SK-N-SH treated with all-trans-retinoic acid at 6 μM for 48 hours (cell line): Measurements from ENCODE around the gene PRICKLE1.

Experiments used
- ATAC-seq: fragments of 200-7000 bp; cut with Tn5 transposase; 3 replicates; pipeline ENCODE4 v1.9.1; 2020; ENCODE audit warnings: mild to moderate bottlenecking, moderate library complexity
- ARNTL ChIP-seq: fragments of 450-650 bp; formaldehyde crosslinking; IDR thresholded peaks from 2 replicates; pipeline ENCODE4 v1.5.0; 2020; ENCODE audit warnings: low read depth, mild to moderate bottlenecking, moderate library complexity, borderline replicate concordance
- BACH2 ChIP-seq: fragments of 250-450 bp; sonication (Bioruptor Pico); IDR thresholded peaks from 2 replicates; pipeline ENCODE4 v1.9.0; 2021; ENCODE audit warnings: mild to moderate bottlenecking, borderline replicate concordance
- CSDC2 ChIP-seq: fragments of 250-450 bp; sonication (Bioruptor Pico); IDR thresholded peaks from 2 replicates; pipeline ENCODE4 v1.5.0; 2020; ENCODE audit warnings: mild to moderate bottlenecking, moderate library complexity
- ESRRG ChIP-seq: fragments of 250-450 bp; sonication (Bioruptor Pico); IDR thresholded peaks from 2 replicates; pipeline ENCODE4 v1.6.1; 2021; ENCODE audit warnings: mild to moderate bottlenecking
- GLIS3 ChIP-seq: fragments of 250-450 bp; sonication (Bioruptor Pico); IDR thresholded peaks from 2 replicates; pipeline ENCODE4 v1.5.0; 2020; ENCODE audit warnings: mild to moderate bottlenecking, moderate library complexity
- ISL1 ChIP-seq: fragments of 250-450 bp; sonication (Bioruptor Pico); IDR thresholded peaks from 2 replicates; pipeline ENCODE4 v2.1.2; 2022; ENCODE audit warnings: mild to moderate bottlenecking, moderate library complexity
- OSR1 ChIP-seq: fragments of 250-450 bp; sonication (Bioruptor Pico); IDR thresholded peaks from 2 replicates; pipeline ENCODE4 v1.8.0; 2022; ENCODE audit warnings: moderate library complexity, mild to moderate bottlenecking, inconsistent platforms
- PPARA ChIP-seq: fragments of 250-450 bp; sonication (Bioruptor Pico); IDR thresholded peaks from 2 replicates; pipeline ENCODE4 v1.5.0; 2020; ENCODE audit warnings: mild to moderate bottlenecking, borderline replicate concordance
- RARB ChIP-seq: fragments of 250-450 bp; sonication (Bioruptor Pico); IDR thresholded peaks from 2 replicates; pipeline ENCODE4 v1.8.0; 2021; ENCODE audit warnings: mild to moderate bottlenecking, moderate library complexity
- SNAI2 ChIP-seq: fragments of 250-450 bp; sonication (Bioruptor Pico); IDR thresholded peaks from 2 replicates; pipeline ENCODE4 v1.5.0; 2020; ENCODE audit warnings: mild to moderate bottlenecking, moderate library complexity
- TOX ChIP-seq: fragments of 250-450 bp; sonication (Bioruptor Pico); IDR thresholded peaks from 2 replicates; pipeline ENCODE4 v1.8.0; 2021; ENCODE audit warnings: mild to moderate bottlenecking, moderate library complexity, borderline replicate concordance
- ZC3H10 ChIP-seq: fragments of 250-450 bp; sonication (Bioruptor Pico); IDR thresholded peaks from 2 replicates; pipeline ENCODE4 v1.5.1; 2021; ENCODE audit warnings: mild to moderate bottlenecking, moderate library complexity
- ZFP3 ChIP-seq: fragments of 250-450 bp; sonication (Bioruptor Pico); IDR thresholded peaks from 2 replicates; pipeline ENCODE4 v1.5.0; 2020; ENCODE audit warnings: mild to moderate bottlenecking, moderate library complexity
- ZFP30 ChIP-seq: fragments of 450-650 bp; formaldehyde crosslinking; IDR thresholded peaks from 2 replicates; pipeline ENCODE4 v1.5.0; 2022; ENCODE audit warnings: mild to moderate bottlenecking, moderate library complexity
- ZNF565 ChIP-seq: fragments of 450-650 bp; formaldehyde crosslinking; conservative IDR thresholded peaks from 2 replicates; pipeline ENCODE4 v1.5.0; 2020; ENCODE audit warnings: low read depth, mild to moderate bottlenecking, moderate library complexity
- ZNF70 ChIP-seq: fragments of 450-650 bp; formaldehyde crosslinking; IDR thresholded peaks from 2 replicates; pipeline ENCODE4 v1.5.0; 2020; ENCODE audit warnings: mild to moderate bottlenecking, moderate library complexity
- ZNF8 ChIP-seq: fragments of 450-650 bp; formaldehyde crosslinking; IDR thresholded peaks from 2 replicates; pipeline ENCODE4 v1.5.0; 2020; ENCODE audit warnings: mild to moderate bottlenecking, moderate library complexity
- TF ChIP-seq, protein P1 (sequence below): fragments of 250-450 bp; sonication (Bioruptor Pico); IDR thresholded peaks from 2 replicates; pipeline ENCODE4 v1.8.0; 2021; ENCODE audit warnings: low read depth, mild to moderate bottlenecking, moderate library complexity, borderline replicate concordance
- TF ChIP-seq, protein P2 (sequence below): fragments of 250-450 bp; sonication (Bioruptor Pico); IDR thresholded peaks from 2 replicates; pipeline ENCODE4 v1.5.1; 2020; ENCODE audit warnings: low read depth, mild to moderate bottlenecking, moderate library complexity
- TF ChIP-seq, protein P3 (sequence below): fragments of 250-450 bp; sonication (Bioruptor Pico); IDR thresholded peaks from 2 replicates; pipeline ENCODE4 v1.5.1; 2021; ENCODE audit warnings: mild to moderate bottlenecking, moderate library complexity
- TF ChIP-seq, protein P4 (sequence below): fragments of 250-450 bp; sonication (Bioruptor Pico); IDR thresholded peaks from 2 replicates; pipeline ENCODE4 v1.8.0; 2020; ENCODE audit warnings: mild to moderate bottlenecking, moderate library complexity, borderline replicate concordance

The PRICKLE1 gene

DNA sequence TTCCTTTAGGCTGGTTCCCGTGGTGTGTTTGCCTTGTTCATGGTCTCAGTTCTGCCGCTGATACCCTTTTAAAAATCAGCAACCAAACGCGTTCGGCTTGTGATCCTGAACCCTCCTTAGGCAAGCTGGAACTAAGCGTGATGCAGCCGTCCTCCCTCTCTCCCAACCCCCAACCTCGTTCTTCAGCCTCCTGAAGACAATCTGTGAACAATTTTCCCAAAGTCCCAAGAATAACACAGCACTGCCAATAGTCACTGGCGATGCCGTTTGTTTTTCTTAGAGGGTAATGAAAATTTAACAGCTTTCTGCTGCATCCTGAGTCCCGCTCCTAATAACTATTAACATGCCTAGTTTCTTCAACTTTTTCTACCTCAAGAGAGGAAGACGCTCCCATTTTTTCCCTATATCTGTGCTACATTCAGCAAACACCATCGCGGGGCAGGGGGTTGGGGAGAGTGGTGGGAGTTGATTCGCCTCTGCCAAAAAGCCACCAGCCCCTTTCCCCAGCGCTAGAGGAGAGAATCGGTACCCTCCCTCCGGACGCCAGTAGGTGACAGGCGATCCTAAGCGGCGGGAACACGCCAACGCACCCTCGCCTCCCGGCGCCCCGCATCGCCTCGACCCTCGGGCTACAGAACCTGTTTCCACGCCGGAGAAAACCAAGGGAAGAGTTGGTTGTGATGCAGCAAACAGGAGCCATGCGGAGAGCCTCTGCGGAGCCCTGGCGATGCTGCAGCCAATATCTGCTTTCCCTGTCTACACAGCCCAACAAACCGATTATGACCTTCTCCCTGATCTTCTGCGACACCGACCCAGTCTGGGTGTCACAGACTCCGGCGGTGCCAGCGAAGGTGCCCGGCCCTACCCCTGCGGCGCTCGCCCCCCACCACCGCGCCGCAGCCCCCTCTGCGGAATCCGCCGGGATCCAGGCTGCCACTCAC is 752 bp downstream of the PRICKLE1 start:
- ATAC-seq: peak; percentile 61
- TF ChIP-seq ARNTL (CRISPR knock-in tag): no peak
- TF ChIP-seq, protein P1, sequence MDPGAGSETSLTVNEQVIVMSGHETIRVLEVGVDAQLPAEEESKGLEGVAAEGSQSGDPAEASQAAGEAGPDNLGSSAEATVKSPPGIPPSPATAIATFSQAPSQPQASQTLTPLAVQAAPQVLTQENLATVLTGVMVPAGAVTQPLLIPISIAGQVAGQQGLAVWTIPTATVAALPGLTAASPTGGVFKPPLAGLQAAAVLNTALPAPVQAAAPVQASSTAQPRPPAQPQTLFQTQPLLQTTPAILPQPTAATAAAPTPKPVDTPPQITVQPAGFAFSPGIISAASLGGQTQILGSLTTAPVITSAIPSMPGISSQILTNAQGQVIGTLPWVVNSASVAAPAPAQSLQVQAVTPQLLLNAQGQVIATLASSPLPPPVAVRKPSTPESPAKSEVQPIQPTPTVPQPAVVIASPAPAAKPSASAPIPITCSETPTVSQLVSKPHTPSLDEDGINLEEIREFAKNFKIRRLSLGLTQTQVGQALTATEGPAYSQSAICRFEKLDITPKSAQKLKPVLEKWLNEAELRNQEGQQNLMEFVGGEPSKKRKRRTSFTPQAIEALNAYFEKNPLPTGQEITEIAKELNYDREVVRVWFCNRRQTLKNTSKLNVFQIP (CRISPR knock-in tag): no peak
- TF ChIP-seq ZNF565 (CRISPR knock-in tag): no peak
- TF ChIP-seq CSDC2 (CRISPR knock-in tag): no peak
- TF ChIP-seq ZFP30 (CRISPR knock-in tag): no peak
- TF ChIP-seq, protein P2, sequence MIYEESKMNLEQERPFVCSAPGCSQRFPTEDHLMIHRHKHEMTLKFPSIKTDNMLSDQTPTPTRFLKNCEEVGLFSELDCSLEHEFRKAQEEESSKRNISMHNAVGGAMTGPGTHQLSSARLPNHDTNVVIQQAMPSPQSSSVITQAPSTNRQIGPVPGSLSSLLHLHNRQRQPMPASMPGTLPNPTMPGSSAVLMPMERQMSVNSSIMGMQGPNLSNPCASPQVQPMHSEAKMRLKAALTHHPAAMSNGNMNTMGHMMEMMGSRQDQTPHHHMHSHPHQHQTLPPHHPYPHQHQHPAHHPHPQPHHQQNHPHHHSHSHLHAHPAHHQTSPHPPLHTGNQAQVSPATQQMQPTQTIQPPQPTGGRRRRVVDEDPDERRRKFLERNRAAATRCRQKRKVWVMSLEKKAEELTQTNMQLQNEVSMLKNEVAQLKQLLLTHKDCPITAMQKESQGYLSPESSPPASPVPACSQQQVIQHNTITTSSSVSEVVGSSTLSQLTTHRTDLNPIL: no peak
- TF ChIP-seq ISL1 (CRISPR knock-in tag): no peak
- no peak for TF ChIP-seq GLIS3 (CRISPR knock-in tag)
- no peak for TF ChIP-seq ZFP3 (CRISPR knock-in tag)
- TF ChIP-seq SNAI2 (CRISPR knock-in tag): no peak
- no peak for TF ChIP-seq RARB
- TF ChIP-seq, protein P3, sequence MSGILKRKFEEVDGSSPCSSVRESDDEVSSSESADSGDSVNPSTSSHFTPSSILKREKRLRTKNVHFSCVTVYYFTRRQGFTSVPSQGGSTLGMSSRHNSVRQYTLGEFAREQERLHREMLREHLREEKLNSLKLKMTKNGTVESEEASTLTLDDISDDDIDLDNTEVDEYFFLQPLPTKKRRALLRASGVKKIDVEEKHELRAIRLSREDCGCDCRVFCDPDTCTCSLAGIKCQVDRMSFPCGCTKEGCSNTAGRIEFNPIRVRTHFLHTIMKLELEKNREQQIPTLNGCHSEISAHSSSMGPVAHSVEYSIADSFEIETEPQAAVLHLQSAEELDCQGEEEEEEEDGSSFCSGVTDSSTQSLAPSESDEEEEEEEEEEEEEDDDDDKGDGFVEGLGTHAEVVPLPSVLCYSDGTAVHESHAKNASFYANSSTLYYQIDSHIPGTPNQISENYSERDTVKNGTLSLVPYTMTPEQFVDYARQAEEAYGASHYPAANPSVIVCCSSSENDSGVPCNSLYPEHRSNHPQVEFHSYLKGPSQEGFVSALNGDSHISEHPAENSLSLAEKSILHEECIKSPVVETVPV (CRISPR knock-in tag): no peak
- TF ChIP-seq BACH2 (CRISPR knock-in tag): no peak
- TF ChIP-seq ESRRG (CRISPR knock-in tag): no peak
- TF ChIP-seq ZC3H10 (CRISPR knock-in tag): no peak
- TF ChIP-seq, protein P4, sequence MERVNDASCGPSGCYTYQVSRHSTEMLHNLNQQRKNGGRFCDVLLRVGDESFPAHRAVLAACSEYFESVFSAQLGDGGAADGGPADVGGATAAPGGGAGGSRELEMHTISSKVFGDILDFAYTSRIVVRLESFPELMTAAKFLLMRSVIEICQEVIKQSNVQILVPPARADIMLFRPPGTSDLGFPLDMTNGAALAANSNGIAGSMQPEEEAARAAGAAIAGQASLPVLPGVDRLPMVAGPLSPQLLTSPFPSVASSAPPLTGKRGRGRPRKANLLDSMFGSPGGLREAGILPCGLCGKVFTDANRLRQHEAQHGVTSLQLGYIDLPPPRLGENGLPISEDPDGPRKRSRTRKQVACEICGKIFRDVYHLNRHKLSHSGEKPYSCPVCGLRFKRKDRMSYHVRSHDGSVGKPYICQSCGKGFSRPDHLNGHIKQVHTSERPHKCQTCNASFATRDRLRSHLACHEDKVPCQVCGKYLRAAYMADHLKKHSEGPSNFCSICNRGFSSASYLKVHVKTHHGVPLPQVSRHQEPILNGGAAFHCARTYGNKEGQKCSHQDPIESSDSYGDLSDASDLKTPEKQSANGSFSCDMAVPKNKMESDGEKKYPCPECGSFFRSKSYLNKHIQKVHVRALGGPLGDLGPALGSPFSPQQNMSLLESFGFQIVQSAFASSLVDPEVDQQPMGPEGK: no peak
- TF ChIP-seq OSR1 (CRISPR knock-in tag): no peak
- TF ChIP-seq PPARA (CRISPR knock-in tag): no peak

- no peak for ATAC-seq
- TF ChIP-seq ZC3H10 (CRISPR knock-in tag): no peak
- no peak for TF ChIP-seq OSR1 (CRISPR knock-in tag)
- no peak for TF ChIP-seq ZFP30 (CRISPR knock-in tag)
- no peak for TF ChIP-seq ESRRG (CRISPR knock-in tag)
- TF ChIP-seq SNAI2 (CRISPR knock-in tag): no peak
- TF ChIP-seq ZNF8 (CRISPR knock-in tag): no peak
- no peak for TF ChIP-seq ARNTL (CRISPR knock-in tag)
- TF ChIP-seq, protein P4: no peak
- no peak for TF ChIP-seq TOX (CRISPR knock-in tag)
- TF ChIP-seq, protein P2: no peak
- TF ChIP-seq BACH2 (CRISPR knock-in tag): no peak
- TF ChIP-seq GLIS3 (CRISPR knock-in tag): no peak
- no peak for TF ChIP-seq PPARA (CRISPR knock-in tag)
- no peak for TF ChIP-seq ZNF70 (CRISPR knock-in tag)
Observed at GRCh38 chr12:42587601-42588523, 1.7 kb downstream of the PRICKLE1 start.
